ENCODE results near the gene EIF1AD.

EIF1AD gene

DNA sequence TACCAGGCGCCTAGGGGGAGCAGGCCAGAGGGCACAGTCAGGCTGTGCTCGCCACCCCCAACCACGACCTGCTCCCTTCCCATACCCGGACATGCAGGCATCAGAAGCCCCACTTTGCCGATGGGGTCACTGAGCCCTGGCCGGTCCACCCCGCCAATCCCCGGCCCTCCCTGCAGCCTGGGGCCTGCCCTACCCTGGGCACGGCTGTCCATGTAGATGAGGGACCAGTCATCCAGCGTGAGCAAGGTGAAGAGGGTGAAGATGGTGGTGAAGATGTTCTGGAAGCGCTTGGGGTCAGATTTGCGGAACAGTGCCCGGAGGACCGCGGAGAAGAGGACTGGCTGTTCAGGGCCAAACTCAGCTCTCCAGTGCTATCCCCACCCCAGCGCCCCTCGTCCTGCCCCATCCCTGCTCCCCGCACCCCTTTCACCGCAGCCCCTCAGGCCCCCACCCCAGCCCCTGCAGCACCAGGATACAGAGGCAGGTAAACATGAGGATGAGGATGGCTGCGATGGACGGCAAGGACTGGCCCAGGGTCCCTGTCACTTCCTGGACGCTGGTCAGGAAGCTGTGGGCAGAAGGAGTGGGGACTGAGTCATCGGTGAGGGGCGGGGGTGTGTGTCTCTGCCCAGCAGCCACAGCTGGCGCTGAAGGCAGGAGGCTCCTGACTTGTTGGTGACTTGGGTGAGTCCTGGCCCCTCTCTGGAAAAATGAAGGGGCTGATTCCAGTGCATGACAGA is 18.8 kb upstream of the EIF1AD start:
- no peaks in the 10 kb centered on the region for H3K79me2 ChIP-seq (ENCODE audit: low read length)
- no peaks in the 10 kb centered on the region for H4K20me1 ChIP-seq (ENCODE audit: insufficient read depth, low read length)
- no peaks in the 10 kb centered on the region for H3F3A ChIP-seq (ENCODE audit: insufficient read depth, low read length)
- H2AFZ ChIP-seq (ENCODE audit: low read length) = no peak overlapping the region
- DNase-seq = no peak
- no peak for TF ChIP-seq EZH2phosphoT487 (IDR thresholded peaks at IDR 0.05; ENCODE audit: low read length)
- TF ChIP-seq, protein P1, sequence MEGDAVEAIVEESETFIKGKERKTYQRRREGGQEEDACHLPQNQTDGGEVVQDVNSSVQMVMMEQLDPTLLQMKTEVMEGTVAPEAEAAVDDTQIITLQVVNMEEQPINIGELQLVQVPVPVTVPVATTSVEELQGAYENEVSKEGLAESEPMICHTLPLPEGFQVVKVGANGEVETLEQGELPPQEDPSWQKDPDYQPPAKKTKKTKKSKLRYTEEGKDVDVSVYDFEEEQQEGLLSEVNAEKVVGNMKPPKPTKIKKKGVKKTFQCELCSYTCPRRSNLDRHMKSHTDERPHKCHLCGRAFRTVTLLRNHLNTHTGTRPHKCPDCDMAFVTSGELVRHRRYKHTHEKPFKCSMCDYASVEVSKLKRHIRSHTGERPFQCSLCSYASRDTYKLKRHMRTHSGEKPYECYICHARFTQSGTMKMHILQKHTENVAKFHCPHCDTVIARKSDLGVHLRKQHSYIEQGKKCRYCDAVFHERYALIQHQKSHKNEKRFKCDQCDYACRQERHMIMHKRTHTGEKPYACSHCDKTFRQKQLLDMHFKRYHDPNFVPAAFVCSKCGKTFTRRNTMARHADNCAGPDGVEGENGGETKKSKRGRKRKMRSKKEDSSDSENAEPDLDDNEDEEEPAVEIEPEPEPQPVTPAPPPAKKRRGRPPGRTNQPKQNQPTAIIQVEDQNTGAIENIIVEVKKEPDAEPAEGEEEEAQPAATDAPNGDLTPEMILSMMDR (IDR thresholded peaks at IDR 0.05; ENCODE audit: low read length) = no peak
- TF ChIP-seq EZH2 (optimal IDR thresholded peaks at IDR 0.05; ENCODE audit: low read depth, low read length) = no peak
- 0 out of 2 replicates have a peak, but pooled peaks cover 4% of the 10 kb centered on the region for H3K27me3 ChIP-seq (replicated peaks; ENCODE audit: insufficient read depth, low read length)
- no peak overlapping the region for H3K4me2 ChIP-seq (ENCODE audit: low read depth, low read length)
- H3K4me3 ChIP-seq (ENCODE audit: low read length) = no peak overlapping the region
- H3K27ac ChIP-seq (ENCODE audit: low read length) = no peak overlapping the region
- H3K9me2 ChIP-seq (replicated peaks; ENCODE audit: insufficient read depth, low read length) = no peaks in the 10 kb centered on the region
- H3K9ac ChIP-seq (ENCODE audit: low read length) = no peak overlapping the region
- no peaks in the 10 kb centered on the region for H3K36me3 ChIP-seq (replicated peaks; ENCODE audit: insufficient read depth, low read length)
- H3K9me3 ChIP-seq (replicated peaks; ENCODE audit: insufficient read depth, low read length) = no peaks in the 10 kb centered on the region
- H3K4me1 ChIP-seq (ENCODE audit: low read length) = no peaks in the 10 kb centered on the region

DNA sequence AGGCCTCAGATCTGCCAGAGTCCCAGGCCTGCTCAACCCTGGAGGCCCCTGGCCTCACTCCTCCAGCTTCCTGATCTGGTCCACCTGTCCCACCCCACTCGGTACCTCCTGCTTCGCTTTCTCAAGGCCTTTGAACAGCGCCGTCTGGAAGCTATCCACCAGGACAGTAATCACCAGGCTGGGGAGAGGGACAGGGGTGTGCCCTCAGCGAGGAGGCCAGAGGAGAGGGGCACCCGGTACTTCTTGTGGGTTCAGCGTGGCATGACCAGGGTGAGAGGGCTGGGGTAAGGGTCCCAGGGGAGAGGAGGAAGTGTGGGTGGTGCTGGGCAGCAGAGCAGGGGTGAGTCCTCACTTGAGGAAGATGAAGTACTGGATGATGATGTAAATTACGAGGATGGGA is 18.3 kb upstream of the EIF1AD start:
- H3K9me3 ChIP-seq (replicated peaks; ENCODE audit: insufficient read depth, low read length) = no peaks in the 10 kb centered on the region
- H3K9ac ChIP-seq (ENCODE audit: low read length) = no peak overlapping the region
- no peak for DNase-seq
- H3K9me2 ChIP-seq (replicated peaks; ENCODE audit: insufficient read depth, low read length) = no peaks in the 10 kb centered on the region
- no peak overlapping the region for H3K4me2 ChIP-seq (ENCODE audit: low read depth, low read length)
- H3K27me3 ChIP-seq (replicated peaks; ENCODE audit: insufficient read depth, low read length) = 0 out of 2 replicates have a peak, but pooled peaks cover 4% of the 10 kb centered on the region
- H2AFZ ChIP-seq (ENCODE audit: low read length) = no peak overlapping the region
- no peaks in the 10 kb centered on the region for H3F3A ChIP-seq (ENCODE audit: insufficient read depth, low read length)
- H3K27ac ChIP-seq (ENCODE audit: low read length) = no peak overlapping the region
- no peaks in the 10 kb centered on the region for H3K4me1 ChIP-seq (ENCODE audit: low read length)
- no peaks in the 10 kb centered on the region for H4K20me1 ChIP-seq (ENCODE audit: insufficient read depth, low read length)
- no peaks in the 10 kb centered on the region for H3K79me2 ChIP-seq (ENCODE audit: low read length)
- no peaks in the 10 kb centered on the region for H3K36me3 ChIP-seq (replicated peaks; ENCODE audit: insufficient read depth, low read length)
- H3K4me3 ChIP-seq (ENCODE audit: low read length) = no peak overlapping the region
- no peak for TF ChIP-seq EZH2phosphoT487 (IDR thresholded peaks at IDR 0.05; ENCODE audit: low read length)
- TF ChIP-seq EZH2 (optimal IDR thresholded peaks at IDR 0.05; ENCODE audit: low read depth, low read length) = no peak
- TF ChIP-seq, protein P1 (IDR thresholded peaks at IDR 0.05; ENCODE audit: low read length) = no peak

DNA sequence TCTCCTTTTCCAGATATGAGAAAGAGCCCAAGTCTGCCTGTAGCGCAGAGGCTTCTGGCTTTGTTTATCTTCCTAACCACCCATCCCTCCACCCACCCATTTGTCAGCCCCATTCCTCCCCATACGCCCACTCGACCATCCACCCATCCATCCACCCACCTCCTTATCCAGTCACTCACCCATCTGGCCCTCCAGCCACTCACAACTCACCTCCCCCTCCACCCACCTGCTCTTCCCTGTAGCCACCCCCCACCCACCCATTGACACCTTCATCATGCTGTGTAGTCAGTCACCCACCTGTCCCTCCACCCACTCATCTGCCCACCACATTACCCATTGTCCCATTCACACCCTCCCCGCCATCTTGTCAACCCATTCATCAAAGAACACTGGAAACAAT is 15.4 kb upstream of the EIF1AD start:
- no peak overlapping the region for H3K4me2 ChIP-seq (ENCODE audit: low read depth, low read length)
- H3F3A ChIP-seq (ENCODE audit: insufficient read depth, low read length) = no peaks in the 10 kb centered on the region
- H3K9me2 ChIP-seq (replicated peaks; ENCODE audit: insufficient read depth, low read length) = no peaks in the 10 kb centered on the region
- no peaks in the 10 kb centered on the region for H3K27me3 ChIP-seq (replicated peaks; ENCODE audit: insufficient read depth, low read length)
- no peaks in the 10 kb centered on the region for H3K4me1 ChIP-seq (ENCODE audit: low read length)
- H3K4me3 ChIP-seq (ENCODE audit: low read length) = no peak overlapping the region
- no peaks in the 10 kb centered on the region for H4K20me1 ChIP-seq (ENCODE audit: insufficient read depth, low read length)
- H3K36me3 ChIP-seq (replicated peaks; ENCODE audit: insufficient read depth, low read length) = no peaks in the 10 kb centered on the region
- H3K27ac ChIP-seq (ENCODE audit: low read length) = no peak overlapping the region
- DNase-seq = no peak
- TF ChIP-seq EZH2phosphoT487 (IDR thresholded peaks at IDR 0.05; ENCODE audit: low read length) (no peak), EZH2 (optimal IDR thresholded peaks at IDR 0.05; ENCODE audit: low read depth, low read length) (no peak)
- TF ChIP-seq, protein P1 (IDR thresholded peaks at IDR 0.05; ENCODE audit: low read length) = no peak
- H2AFZ ChIP-seq (ENCODE audit: low read length) = no peak overlapping the region
- H3K9ac ChIP-seq (ENCODE audit: low read length) = no peak overlapping the region
- H3K79me2 ChIP-seq (ENCODE audit: low read length) = no peaks in the 10 kb centered on the region
- no peaks in the 10 kb centered on the region for H3K9me3 ChIP-seq (replicated peaks; ENCODE audit: insufficient read depth, low read length)
